NCI-H1436 treated with DMSO at 0.1 percent for 48 hours (cell line): ENCODE results near the gene RNF39.
"Not testable (repeated sequence)": the region's sequence is repeated elsewhere in the genome, so short reads cannot be mapped to it uniquely, and the experiment has no call there.

Source experiments
- DNase-seq: peaks from one replicate; lab custom pipeline; 2025; lab: John Stamatoyannopoulos, UW

RNF39 gene

GRCh38 chr6:30075094-30075789, at the start of gene RNF39:
Gene RNF39 (minus strand): TSS chr6:30075769. CDS start chr6:30075585, 184 bp downstream.
- DNase-seq, result no peak

- DNase-seq, result no peak
These were observed 46.9 kb upstream of the RNF39 start for GRCh38 chr6:30122515-30122914.

- no peak for DNase-seq
These were observed 46.1 kb upstream of the RNF39 start for GRCh38 chr6:30121446-30122366.

GRCh38 chr6:30118691-30119090, 43.1 kb upstream of the RNF39 start:
- DNase-seq, result not testable (repeated sequence)

GRCh38 chr6:30116724-30117123, 41.2 kb upstream of the RNF39 start:
- no peak for DNase-seq

- no peak for DNase-seq
These were observed 38.3 kb upstream of the RNF39 start for GRCh38 chr6:30113841-30114240.

- DNase-seq, result no peak
These were observed 37.6 kb upstream of the RNF39 start, which contains the start of gene TRIM31 for GRCh38 chr6:30113003-30113759. Gene TRIM31 (minus strand): TSS chr6:30113090. CDS start chr6:30112805, 285 bp downstream.

GRCh38 chr6:30112402-30112994, 36.9 kb upstream of the RNF39 start:
- DNase-seq, result no peak

GRCh38 chr6:30111266-30111856, 35.8 kb upstream of the RNF39 start:
- no peak for DNase-seq

GRCh38 chr6:30104661-30105060, 29.1 kb upstream of the RNF39 start:
- DNase-seq, result no peak

GRCh38 chr6:30103872-30104179, 28.3 kb upstream of the RNF39 start:
- DNase-seq, result no peak

GRCh38 chr6:30102970-30103871, 27.7 kb upstream of the RNF39 start:
- no peak for DNase-seq

GRCh38 chr6:30102414-30102969, 26.9 kb upstream of the RNF39 start:
- no peak for DNase-seq

- DNase-seq, result no peak
These were observed 26.2 kb upstream of the RNF39 start for GRCh38 chr6:30101444-30102413.

- DNase-seq, result no peak
These were observed 25.2 kb upstream of the RNF39 start for GRCh38 chr6:30100585-30101443.

- no peak for DNase-seq
These were observed 24.6 kb upstream of the RNF39 start for GRCh38 chr6:30100154-30100553.

GRCh38 chr6:30097902-30098768, 22.6 kb upstream of the RNF39 start:
- DNase-seq, result no peak
